Placental pericyte (primary cell): ENCODE measurements around the gene G3BP1. TPM values are rescaled to one million over a fixed set of nuclear protein-coding genes. Genes with fewer than 3 reads are reported as not detected.

ENCODE experiments used
- total RNA-seq: library from RNA; depleted of rRNA; stranded (reverse); fragments of >200 nt; gene quantifications from 2 replicates; pipeline ENCODE4 v1.2.3, GENCODE V29; 2012

The G3BP1 gene
- 118 and 307 TPM in 2 replicates for total RNA-seq

GRCh38 chr5:151771259-151772028 lies at the start of gene G3BP1:
G3BP1 (plus strand) TSS chr5:151771954; CDS start chr5:151786621, 14,667 bp downstream.

GRCh38 chr5:151758430-151759241 lies 13.1 kb upstream of the G3BP1 start, which contains the start of gene ATOX1:
ATOX1 (minus strand) TSS chr5:151758631; CDS start chr5:151758551, 80 bp downstream.

Other genes starting within 250 kb of the G3BP1 start
- under 0.01 TPM in 1 of 2 replicates, not detected in the other for gene FAT2, start 180.6 kb upstream of the G3BP1 start, total RNA-seq
- 1,482 and 1,594 TPM in 2 replicates for gene SPARC, start 85.0 kb upstream of the G3BP1 start, total RNA-seq
- 42.4 and 59.3 TPM in 2 replicates for gene ATOX1, start 13.3 kb upstream of the G3BP1 start, total RNA-seq
- not detected in 2 replicates for gene GLRA1, start 152.9 kb downstream of the G3BP1 start, total RNA-seq